BE2C (cell line): ENCODE data around the gene COL11A1.

Experiments used
- DNase-seq: peaks from one replicate; pipeline ENCODE4 v3.0.0-alpha.2; 2020
- H3K27me3 ChIP-seq: fragments of 250-450 bp; sonication (Bioruptor Pico); 2 replicates; pipeline ENCODE4 v1.5.1; 2020; ENCODE audit warnings: mild to moderate bottlenecking
- H3K36me3 ChIP-seq: fragments of 250-450 bp; sonication (Bioruptor Pico); 2 replicates; pipeline ENCODE4 v1.5.1; 2020; ENCODE audit warnings: mild to moderate bottlenecking
- H3K4me1 ChIP-seq: fragments of 250-450 bp; sonication (Bioruptor Pico); 2 replicates; pipeline ENCODE4 v1.5.1; 2020
- H3K4me3 ChIP-seq: 2 replicates; pipeline ENCODE4 v1.5.1; 2011; ENCODE audit warnings: low read depth, low read length
- H3K9me3 ChIP-seq: fragments of 250-450 bp; sonication (Bioruptor Pico); 2 replicates; pipeline ENCODE4 v1.5.1; 2020
- TF ChIP-seq, protein P1 (sequence below): IDR thresholded peaks from 2 replicates; pipeline ENCODE4 v1.5.1; 2012; ENCODE audit warnings: mild to moderate bottlenecking, low read depth, low read length

COL11A1 gene

DNA sequence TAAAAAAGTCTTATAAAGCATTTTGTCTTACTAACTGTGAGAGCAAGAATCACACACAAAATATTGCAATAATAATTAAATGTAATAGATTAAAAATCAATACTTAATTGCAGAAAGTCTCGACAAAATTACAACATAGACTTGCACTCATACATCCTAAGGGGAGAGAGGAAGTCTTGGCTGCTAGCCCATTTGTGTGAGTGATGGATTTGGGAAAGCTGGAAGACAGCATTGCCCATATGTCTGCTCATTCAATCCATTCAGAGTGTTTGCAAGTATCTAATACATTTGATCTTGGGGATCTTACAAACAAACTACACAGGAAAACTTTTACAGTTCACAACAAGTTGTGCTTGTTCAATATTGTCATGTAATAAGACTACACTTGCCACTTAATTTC, 140.5 kb downstream of the COL11A1 start:
- peak; percentile 42 for DNase-seq
- Histone ChIP-seq H3K36me3 (no peaks in the 10 kb centered on the region), H3K4me1 (no peaks in the 10 kb centered on the region), H3K27me3 (no peaks in the 10 kb centered on the region), H3K9me3 (no peaks in the 10 kb centered on the region), H3K4me3 (no peak overlapping the region)
- TF ChIP-seq, protein P1, sequence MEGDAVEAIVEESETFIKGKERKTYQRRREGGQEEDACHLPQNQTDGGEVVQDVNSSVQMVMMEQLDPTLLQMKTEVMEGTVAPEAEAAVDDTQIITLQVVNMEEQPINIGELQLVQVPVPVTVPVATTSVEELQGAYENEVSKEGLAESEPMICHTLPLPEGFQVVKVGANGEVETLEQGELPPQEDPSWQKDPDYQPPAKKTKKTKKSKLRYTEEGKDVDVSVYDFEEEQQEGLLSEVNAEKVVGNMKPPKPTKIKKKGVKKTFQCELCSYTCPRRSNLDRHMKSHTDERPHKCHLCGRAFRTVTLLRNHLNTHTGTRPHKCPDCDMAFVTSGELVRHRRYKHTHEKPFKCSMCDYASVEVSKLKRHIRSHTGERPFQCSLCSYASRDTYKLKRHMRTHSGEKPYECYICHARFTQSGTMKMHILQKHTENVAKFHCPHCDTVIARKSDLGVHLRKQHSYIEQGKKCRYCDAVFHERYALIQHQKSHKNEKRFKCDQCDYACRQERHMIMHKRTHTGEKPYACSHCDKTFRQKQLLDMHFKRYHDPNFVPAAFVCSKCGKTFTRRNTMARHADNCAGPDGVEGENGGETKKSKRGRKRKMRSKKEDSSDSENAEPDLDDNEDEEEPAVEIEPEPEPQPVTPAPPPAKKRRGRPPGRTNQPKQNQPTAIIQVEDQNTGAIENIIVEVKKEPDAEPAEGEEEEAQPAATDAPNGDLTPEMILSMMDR, result no peak

DNA sequence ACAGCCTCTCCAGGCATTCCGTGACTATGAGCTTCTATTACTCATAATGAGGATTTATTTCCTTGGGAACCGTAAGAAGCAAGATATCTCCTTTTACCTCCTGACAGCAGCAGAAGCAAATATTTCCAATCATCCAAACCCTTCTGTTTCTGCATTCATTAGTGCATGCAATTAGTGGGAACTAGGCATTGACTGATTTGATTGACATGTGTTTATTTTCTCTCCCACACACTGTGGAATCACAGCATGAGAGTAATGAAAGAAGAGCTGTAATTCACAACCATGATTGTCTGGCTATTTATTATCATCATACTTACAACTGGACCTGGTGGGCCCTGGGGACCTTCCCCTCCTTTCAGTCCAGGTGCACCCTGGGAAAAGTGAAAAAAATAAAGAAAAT, 146.8 kb downstream of the COL11A1 start:
- DNase-seq, result no peak

DNA sequence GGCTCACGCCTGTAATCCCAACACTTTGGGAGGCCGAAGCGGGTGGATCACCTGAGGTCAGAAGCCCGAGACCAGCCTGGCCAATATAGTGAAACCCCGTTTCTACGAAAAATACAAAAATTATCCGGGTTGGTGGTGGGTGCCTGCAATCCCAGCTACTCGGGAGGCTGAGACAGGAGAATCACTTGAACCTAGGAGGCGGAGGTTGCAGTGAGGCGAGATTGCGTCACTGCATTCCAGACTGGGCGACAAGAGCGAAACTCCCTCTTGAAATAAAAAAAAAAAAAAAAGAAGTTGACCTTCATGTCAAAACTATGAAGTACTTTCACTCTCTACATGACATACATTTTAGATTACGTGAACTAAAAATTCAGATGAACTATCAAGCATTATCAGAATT, 153.7 kb downstream of the COL11A1 start:
- TF ChIP-seq, protein P1, result no peak
- Histone ChIP-seq H3K27me3 (no peaks in the 10 kb centered on the region), H3K36me3 (no peaks in the 10 kb centered on the region), H3K4me1 (no peaks in the 10 kb centered on the region), H3K9me3 (no peaks in the 10 kb centered on the region), H3K4me3 (no peak overlapping the region)
- DNase-seq, result no peak

More for the DNA sequence above, 146.8 kb downstream of the COL11A1 start:
- H3K27me3 ChIP-seq, result no peaks in the 10 kb centered on the region
- TF ChIP-seq, protein P1, result no peak
- H3K36me3 ChIP-seq, result no peaks in the 10 kb centered on the region
- no peaks in the 10 kb centered on the region for H3K4me1 ChIP-seq
- H3K4me3 ChIP-seq, result no peak overlapping the region
- H3K9me3 ChIP-seq, result no peaks in the 10 kb centered on the region

DNA sequence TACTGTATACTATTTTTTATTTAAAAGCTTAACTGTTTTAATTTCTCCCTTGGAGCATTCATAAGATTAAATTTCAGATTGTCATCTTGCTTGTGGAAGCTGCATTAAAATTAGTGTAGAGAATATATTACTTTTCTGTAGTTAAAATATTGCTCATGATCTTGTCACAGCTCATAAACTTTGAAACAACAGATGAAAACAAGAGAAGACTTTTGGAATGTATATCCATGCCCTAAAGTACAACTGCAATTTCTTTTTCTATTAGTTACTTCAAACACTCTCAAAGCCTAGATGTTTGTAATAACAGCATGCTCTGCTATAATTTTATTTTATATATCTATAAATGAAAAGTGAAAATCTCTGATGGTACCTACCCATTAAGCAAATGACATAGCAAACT, 155.9 kb downstream of the COL11A1 start:
- TF ChIP-seq, protein P1, result no peak
- Histone ChIP-seq H3K4me3 (no peak overlapping the region), H3K27me3 (no peaks in the 10 kb centered on the region), H3K9me3 (no peaks in the 10 kb centered on the region), H3K4me1 (no peaks in the 10 kb centered on the region), H3K36me3 (no peaks in the 10 kb centered on the region)
- DNase-seq, result no peak

DNA sequence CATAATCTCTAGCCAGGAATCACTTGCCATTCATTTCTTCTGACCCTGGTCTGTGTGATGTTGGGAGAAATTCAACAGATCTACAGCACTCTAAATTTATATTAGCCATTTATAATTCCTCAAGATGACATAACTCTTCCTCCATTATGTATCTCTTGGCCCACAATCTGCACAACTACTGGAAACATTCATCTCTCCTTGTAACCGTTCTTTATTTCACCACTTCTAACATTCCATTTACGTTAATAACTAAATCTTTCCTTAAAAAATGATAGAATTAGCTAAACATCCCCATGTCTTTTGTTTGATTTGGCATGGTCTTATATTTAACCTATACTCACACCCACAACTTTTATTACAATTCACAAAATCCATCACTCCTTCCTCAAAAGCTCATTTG, 166.0 kb downstream of the COL11A1 start:
- Histone ChIP-seq H3K36me3 (no peaks in the 10 kb centered on the region), H3K4me3 (no peak overlapping the region), H3K27me3 (no peaks in the 10 kb centered on the region), H3K9me3 (no peaks in the 10 kb centered on the region), H3K4me1 (no peaks in the 10 kb centered on the region)
- no peak for DNase-seq
- TF ChIP-seq, protein P1, result no peak

DNA sequence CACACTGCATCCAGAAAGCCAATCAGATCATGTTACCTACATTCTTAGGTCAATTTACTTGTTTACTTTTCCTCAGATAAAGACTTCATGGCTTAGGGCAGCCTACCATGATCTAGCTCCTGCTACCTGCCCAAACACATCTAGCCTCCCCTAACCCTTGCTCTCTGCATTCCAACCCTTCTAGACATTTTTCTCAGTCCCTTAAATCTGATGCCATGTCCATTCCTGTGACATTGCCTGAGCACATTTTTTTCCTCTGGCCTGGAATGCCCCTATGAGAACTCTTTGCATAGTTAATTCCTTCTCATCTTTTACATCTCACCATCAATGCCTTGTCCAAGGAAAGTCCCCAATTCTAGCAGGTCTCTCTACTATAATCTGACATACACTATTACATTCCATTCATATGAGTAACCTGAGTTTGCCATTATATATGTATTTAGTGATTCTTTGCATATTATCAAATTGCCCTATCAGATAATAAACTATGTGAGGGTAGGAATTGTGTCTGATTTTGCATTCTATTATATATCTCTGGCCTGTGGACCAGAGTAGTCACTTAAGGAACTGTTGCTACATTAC, 166.9 kb downstream of the COL11A1 start:
- Histone ChIP-seq H3K36me3 (no peaks in the 10 kb centered on the region), H3K9me3 (no peaks in the 10 kb centered on the region), H3K4me1 (no peaks in the 10 kb centered on the region), H3K4me3 (no peak overlapping the region), H3K27me3 (no peaks in the 10 kb centered on the region)
- DNase-seq, result no peak
- TF ChIP-seq, protein P1, result no peak
